WTC11 (cell line): Measurements from ENCODE around the gene PTK6. TPM values are rescaled to one million over a fixed set of nuclear protein-coding genes. Genes with fewer than 3 reads are reported as not detected.

Source experiments
- ATAC-seq: fragments of 200-7000 bp; cut with Tn5 transposase; 2 replicates; pipeline ENCODE4 v1.10.0; 2021; ENCODE audit warnings: mild to moderate bottlenecking, moderate library complexity
- CTCF ChIA-PET: fragments of 300-600 bp; sonication (Branson Sonifier 250); formaldehyde crosslinking; loops from one replicate; lab custom pipeline; 2021; ENCODE audit warnings: antibody characterized with exemption; lab: Charles Lee
- POLR2A ChIA-PET: fragments of 350-600 bp; sonication (Branson Sonifier 250); formaldehyde crosslinking; loops from one replicate; lab custom pipeline; 2021; ENCODE audit warnings: antibody characterized with exemption; lab: Charles Lee
- DNase-seq: peaks from one replicate; pipeline ENCODE4 v3.0.0; 2021; ENCODE audit warnings: low spot score
- H3K27ac Mint-ChIP-seq: 2 replicates; pipeline ENCODE4 v1.8.0; 2021; ENCODE audit warnings: mixed read lengths
- H3K27me3 Mint-ChIP-seq: 2 replicates; pipeline ENCODE4 v1.8.0; 2021; ENCODE audit warnings: low read depth, mild to moderate bottlenecking, moderate library complexity, mixed read lengths
- H3K36me3 Mint-ChIP-seq: 2 replicates; pipeline ENCODE4 v1.8.0; 2021; ENCODE audit warnings: mixed read lengths
- H3K4me1 Mint-ChIP-seq: 2 replicates; pipeline ENCODE4 v1.8.0; 2022; ENCODE audit warnings: mixed read lengths
- H3K4me3 Mint-ChIP-seq: 2 replicates; pipeline ENCODE4 v1.8.0; 2021; ENCODE audit warnings: mild to moderate bottlenecking, moderate library complexity, mixed read lengths
- H3K9me3 Mint-ChIP-seq: 2 replicates; pipeline ENCODE4 v1.8.0; 2021; ENCODE audit warnings: mixed read lengths
- CREM ChIP-seq: sonication (generic); formaldehyde crosslinking; IDR thresholded peaks from 2 replicates; pipeline ENCODE4 v1.8.1; 2022; ENCODE audit warnings: mild to moderate bottlenecking, missing genetic modification reagents, moderate library complexity
- ELF4 ChIP-seq: sonication (generic); formaldehyde crosslinking; IDR thresholded peaks from 2 replicates; pipeline ENCODE4 v1.8.1; 2022; ENCODE audit warnings: low read depth, mild to moderate bottlenecking, moderate library complexity, missing genetic modification reagents
- JUN ChIP-seq: sonication (generic); formaldehyde crosslinking; IDR thresholded peaks from 2 replicates; pipeline ENCODE4 v1.8.0; 2023; ENCODE audit warnings: mild to moderate bottlenecking, missing genetic modification reagents
- MXD4 ChIP-seq: fragments of 250-450 bp; sonication (Bioruptor Pico); IDR thresholded peaks from 2 replicates; pipeline ENCODE4 v1.8.0; 2021; ENCODE audit warnings: mild to moderate bottlenecking, moderate library complexity, borderline replicate concordance
- MYBL2 ChIP-seq: sonication (generic); formaldehyde crosslinking; IDR thresholded peaks from 2 replicates; pipeline ENCODE4 v1.8.1; 2023; ENCODE audit warnings: mild to moderate bottlenecking, moderate library complexity, missing genetic modification reagents
- NR2C2 ChIP-seq: sonication (generic); formaldehyde crosslinking; IDR thresholded peaks from 2 replicates; pipeline ENCODE4 v1.8.0; 2022; ENCODE audit warnings: mild to moderate bottlenecking, missing genetic modification reagents
- NR3C1 ChIP-seq: sonication (generic); formaldehyde crosslinking; conservative IDR thresholded peaks from 2 replicates; pipeline ENCODE4 v1.8.1; 2023; ENCODE audit warnings: low read depth, mild to moderate bottlenecking, missing genetic modification reagents
- PRRX2 ChIP-seq: fragments of 250-450 bp; sonication (Bioruptor Pico); IDR thresholded peaks from 2 replicates; pipeline ENCODE4 v1.8.0; 2021; ENCODE audit warnings: mild to moderate bottlenecking
- RELA ChIP-seq: sonication (generic); formaldehyde crosslinking; IDR thresholded peaks from 2 replicates; pipeline ENCODE4 v1.8.1; 2022; ENCODE audit warnings: missing genetic modification reagents, mild to moderate bottlenecking, borderline replicate concordance
- SP1 ChIP-seq: sonication (generic); formaldehyde crosslinking; conservative IDR thresholded peaks from 2 replicates; pipeline ENCODE4 v1.8.1; 2022; ENCODE audit warnings: missing genetic modification reagents
- ZNF219 ChIP-seq: sonication (generic); formaldehyde crosslinking; IDR thresholded peaks from 2 replicates; pipeline ENCODE4 v1.8.0; 2023; ENCODE audit warnings: missing genetic modification reagents, mild to moderate bottlenecking, borderline replicate concordance
- ZNF317 ChIP-seq: sonication (generic); formaldehyde crosslinking; IDR thresholded peaks from 2 replicates; pipeline ENCODE4 v1.8.1; 2023; ENCODE audit warnings: low read depth, mild to moderate bottlenecking, moderate library complexity, missing genetic modification reagents, borderline replicate concordance
- ZNF396 ChIP-seq: fragments of 250-450 bp; sonication (Bioruptor Pico); IDR thresholded peaks from 2 replicates; pipeline ENCODE4 v1.8.0; 2021; ENCODE audit warnings: mild to moderate bottlenecking, moderate library complexity, borderline replicate concordance
- ZNF416 ChIP-seq: fragments of 250-450 bp; sonication (Bioruptor Pico); IDR thresholded peaks from 2 replicates; pipeline ENCODE4 v1.9.0; 2021; ENCODE audit warnings: mild to moderate bottlenecking, inconsistent platforms
- ZNF423 ChIP-seq: fragments of 250-450 bp; sonication (Bioruptor Pico); IDR thresholded peaks from 2 replicates; pipeline ENCODE4 v2.1.2; 2022; ENCODE audit warnings: mild to moderate bottlenecking, moderate library complexity
- total RNA-seq: library from RNA; stranded (reverse); gene quantifications from 3 replicates; pipeline ENCODE4 v1.2.3, GENCODE V29; 2021
- TF ChIP-seq, protein P1 (sequence below): sonication (generic); formaldehyde crosslinking; IDR thresholded peaks from 2 replicates; pipeline ENCODE4 v1.8.1; 2022; ENCODE audit warnings: low read depth, missing genetic modification reagents, borderline replicate concordance
- TF ChIP-seq, protein P2 (sequence below): sonication (generic); formaldehyde crosslinking; IDR thresholded peaks from 2 replicates; pipeline ENCODE4 v1.8.1; 2023; ENCODE audit warnings: mild to moderate bottlenecking, missing genetic modification reagents
- TF ChIP-seq, protein P3 (sequence below): sonication (generic); formaldehyde crosslinking; IDR thresholded peaks from 2 replicates; pipeline ENCODE4 v1.8.1; 2022; ENCODE audit warnings: mild to moderate bottlenecking, moderate library complexity, missing genetic modification reagents
- TF ChIP-seq, protein P4 (sequence below): fragments of 250-450 bp; sonication (Bioruptor Pico); IDR thresholded peaks from 2 replicates; pipeline ENCODE4 v1.8.0; 2021; ENCODE audit warnings: mild to moderate bottlenecking
- TF ChIP-seq, protein P5 (sequence below): fragments of 200-600 bp; IDR thresholded peaks from 2 replicates; pipeline ENCODE4 v1.8.0; 2022; ENCODE audit warnings: antibody characterized with exemption
- TF ChIP-seq, protein P6 (sequence below): sonication (generic); formaldehyde crosslinking; IDR thresholded peaks from 2 replicates; pipeline ENCODE4 v1.8.1; 2023; ENCODE audit warnings: mild to moderate bottlenecking, missing genetic modification reagents, moderate library complexity
- TF ChIP-seq, protein P7 (sequence below): sonication (generic); formaldehyde crosslinking; IDR thresholded peaks from 2 replicates; pipeline ENCODE4 v1.8.1; 2022; ENCODE audit warnings: missing genetic modification reagents, borderline replicate concordance

Gene PTK6
- total RNA-seq, 1 experiment from 2014 or later, result 0.22 TPM

DNA sequence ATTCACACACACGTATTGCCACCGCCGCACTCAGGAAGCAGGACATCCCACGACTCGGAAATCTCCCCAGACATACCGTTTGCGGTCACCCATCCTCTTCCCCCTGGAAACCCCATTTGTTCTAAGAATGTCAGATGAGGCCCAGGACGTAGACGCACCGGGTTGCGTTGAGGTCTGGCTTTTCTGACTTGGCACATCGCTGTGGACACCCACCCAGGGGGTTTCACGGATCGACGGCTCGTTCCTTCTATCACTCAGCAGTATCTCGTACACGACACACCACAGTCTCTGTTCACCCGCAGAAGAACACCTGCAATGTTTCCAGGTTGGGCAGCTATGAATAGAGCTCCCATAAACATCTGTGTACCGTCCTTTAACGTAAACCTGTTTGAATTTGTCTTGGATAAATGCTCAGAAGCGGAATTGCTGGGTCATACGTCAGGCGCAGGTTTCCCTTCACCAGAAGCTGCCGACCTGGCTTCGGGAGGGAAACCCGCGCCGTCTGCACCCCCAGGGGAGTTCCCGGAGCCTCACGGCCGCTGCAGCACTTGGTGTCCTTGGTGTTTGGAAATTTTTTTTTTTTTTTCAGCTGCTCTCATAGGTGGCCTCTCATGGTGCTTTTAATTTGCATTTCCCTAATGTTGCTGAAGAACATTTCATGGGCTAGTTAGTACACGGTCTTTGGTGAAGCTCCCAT is 29.0 kb downstream of the PTK6 start:
- no peaks in the 10 kb centered on the region for H3K4me1 Mint-ChIP-seq
- H3K27ac Mint-ChIP-seq, result no peak overlapping the region
- DNase-seq, result no peak
- ATAC-seq, result no peak
- ChIA-PET CTCF (interaction anchor here (0.6 to 2.2 kb wide), 3 partner anchors 11 to 675 kb away, joined by 3 to 6 read pairs (median 3); no protein-coding TSS in a partner anchor), POLR2A (interaction anchor here (0.6 to 0.7 kb wide), 2 partner anchors 28 to 231 kb away, joined by 3 to 5 read pairs; no protein-coding TSS in a partner anchor)
- no peak for TF ChIP-seq MXD4 (CRISPR knock-in tag)
- no peak for TF ChIP-seq NR2C2 (CRISPR knock-in tag)
- TF ChIP-seq, protein P1, sequence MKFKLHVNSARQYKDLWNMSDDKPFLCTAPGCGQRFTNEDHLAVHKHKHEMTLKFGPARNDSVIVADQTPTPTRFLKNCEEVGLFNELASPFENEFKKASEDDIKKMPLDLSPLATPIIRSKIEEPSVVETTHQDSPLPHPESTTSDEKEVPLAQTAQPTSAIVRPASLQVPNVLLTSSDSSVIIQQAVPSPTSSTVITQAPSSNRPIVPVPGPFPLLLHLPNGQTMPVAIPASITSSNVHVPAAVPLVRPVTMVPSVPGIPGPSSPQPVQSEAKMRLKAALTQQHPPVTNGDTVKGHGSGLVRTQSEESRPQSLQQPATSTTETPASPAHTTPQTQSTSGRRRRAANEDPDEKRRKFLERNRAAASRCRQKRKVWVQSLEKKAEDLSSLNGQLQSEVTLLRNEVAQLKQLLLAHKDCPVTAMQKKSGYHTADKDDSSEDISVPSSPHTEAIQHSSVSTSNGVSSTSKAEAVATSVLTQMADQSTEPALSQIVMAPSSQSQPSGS (CRISPR knock-in tag), result no peak
- TF ChIP-seq CREM, result no peak
- TF ChIP-seq, protein P2, sequence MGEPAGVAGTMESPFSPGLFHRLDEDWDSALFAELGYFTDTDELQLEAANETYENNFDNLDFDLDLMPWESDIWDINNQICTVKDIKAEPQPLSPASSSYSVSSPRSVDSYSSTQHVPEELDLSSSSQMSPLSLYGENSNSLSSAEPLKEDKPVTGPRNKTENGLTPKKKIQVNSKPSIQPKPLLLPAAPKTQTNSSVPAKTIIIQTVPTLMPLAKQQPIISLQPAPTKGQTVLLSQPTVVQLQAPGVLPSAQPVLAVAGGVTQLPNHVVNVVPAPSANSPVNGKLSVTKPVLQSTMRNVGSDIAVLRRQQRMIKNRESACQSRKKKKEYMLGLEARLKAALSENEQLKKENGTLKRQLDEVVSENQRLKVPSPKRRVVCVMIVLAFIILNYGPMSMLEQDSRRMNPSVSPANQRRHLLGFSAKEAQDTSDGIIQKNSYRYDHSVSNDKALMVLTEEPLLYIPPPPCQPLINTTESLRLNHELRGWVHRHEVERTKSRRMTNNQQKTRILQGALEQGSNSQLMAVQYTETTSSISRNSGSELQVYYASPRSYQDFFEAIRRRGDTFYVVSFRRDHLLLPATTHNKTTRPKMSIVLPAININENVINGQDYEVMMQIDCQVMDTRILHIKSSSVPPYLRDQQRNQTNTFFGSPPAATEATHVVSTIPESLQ, result no peak
- TF ChIP-seq ZNF423 (CRISPR knock-in tag), result no peak
- no peak for TF ChIP-seq MYBL2 (CRISPR knock-in tag)
- TF ChIP-seq SP1 (CRISPR knock-in tag), result no peak
- TF ChIP-seq, protein P3, sequence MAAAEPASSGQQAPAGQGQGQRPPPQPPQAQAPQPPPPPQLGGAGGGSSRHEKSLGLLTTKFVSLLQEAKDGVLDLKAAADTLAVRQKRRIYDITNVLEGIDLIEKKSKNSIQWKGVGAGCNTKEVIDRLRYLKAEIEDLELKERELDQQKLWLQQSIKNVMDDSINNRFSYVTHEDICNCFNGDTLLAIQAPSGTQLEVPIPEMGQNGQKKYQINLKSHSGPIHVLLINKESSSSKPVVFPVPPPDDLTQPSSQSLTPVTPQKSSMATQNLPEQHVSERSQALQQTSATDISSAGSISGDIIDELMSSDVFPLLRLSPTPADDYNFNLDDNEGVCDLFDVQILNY (CRISPR knock-in tag), result no peak
- no peak for TF ChIP-seq ZNF396
- no peak for TF ChIP-seq ZNF219
- TF ChIP-seq, protein P4, sequence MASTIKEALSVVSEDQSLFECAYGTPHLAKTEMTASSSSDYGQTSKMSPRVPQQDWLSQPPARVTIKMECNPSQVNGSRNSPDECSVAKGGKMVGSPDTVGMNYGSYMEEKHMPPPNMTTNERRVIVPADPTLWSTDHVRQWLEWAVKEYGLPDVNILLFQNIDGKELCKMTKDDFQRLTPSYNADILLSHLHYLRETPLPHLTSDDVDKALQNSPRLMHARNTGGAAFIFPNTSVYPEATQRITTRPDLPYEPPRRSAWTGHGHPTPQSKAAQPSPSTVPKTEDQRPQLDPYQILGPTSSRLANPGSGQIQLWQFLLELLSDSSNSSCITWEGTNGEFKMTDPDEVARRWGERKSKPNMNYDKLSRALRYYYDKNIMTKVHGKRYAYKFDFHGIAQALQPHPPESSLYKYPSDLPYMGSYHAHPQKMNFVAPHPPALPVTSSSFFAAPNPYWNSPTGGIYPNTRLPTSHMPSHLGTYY (CRISPR knock-in tag), result no peak
- TF ChIP-seq, protein P5, sequence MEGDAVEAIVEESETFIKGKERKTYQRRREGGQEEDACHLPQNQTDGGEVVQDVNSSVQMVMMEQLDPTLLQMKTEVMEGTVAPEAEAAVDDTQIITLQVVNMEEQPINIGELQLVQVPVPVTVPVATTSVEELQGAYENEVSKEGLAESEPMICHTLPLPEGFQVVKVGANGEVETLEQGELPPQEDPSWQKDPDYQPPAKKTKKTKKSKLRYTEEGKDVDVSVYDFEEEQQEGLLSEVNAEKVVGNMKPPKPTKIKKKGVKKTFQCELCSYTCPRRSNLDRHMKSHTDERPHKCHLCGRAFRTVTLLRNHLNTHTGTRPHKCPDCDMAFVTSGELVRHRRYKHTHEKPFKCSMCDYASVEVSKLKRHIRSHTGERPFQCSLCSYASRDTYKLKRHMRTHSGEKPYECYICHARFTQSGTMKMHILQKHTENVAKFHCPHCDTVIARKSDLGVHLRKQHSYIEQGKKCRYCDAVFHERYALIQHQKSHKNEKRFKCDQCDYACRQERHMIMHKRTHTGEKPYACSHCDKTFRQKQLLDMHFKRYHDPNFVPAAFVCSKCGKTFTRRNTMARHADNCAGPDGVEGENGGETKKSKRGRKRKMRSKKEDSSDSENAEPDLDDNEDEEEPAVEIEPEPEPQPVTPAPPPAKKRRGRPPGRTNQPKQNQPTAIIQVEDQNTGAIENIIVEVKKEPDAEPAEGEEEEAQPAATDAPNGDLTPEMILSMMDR, result no peak
- no peak for TF ChIP-seq ZNF317 (CRISPR knock-in tag)
- TF ChIP-seq, protein P6, sequence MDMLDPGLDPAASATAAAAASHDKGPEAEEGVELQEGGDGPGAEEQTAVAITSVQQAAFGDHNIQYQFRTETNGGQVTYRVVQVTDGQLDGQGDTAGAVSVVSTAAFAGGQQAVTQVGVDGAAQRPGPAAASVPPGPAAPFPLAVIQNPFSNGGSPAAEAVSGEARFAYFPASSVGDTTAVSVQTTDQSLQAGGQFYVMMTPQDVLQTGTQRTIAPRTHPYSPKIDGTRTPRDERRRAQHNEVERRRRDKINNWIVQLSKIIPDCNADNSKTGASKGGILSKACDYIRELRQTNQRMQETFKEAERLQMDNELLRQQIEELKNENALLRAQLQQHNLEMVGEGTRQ (CRISPR knock-in tag), result no peak
- no peak overlapping the region for H3K4me3 Mint-ChIP-seq
- H3K27me3 Mint-ChIP-seq, result peaks cover 27% of the 10 kb centered on the region
- H3K36me3 Mint-ChIP-seq, result 0 out of 2 replicates have a peak, but pooled peaks cover 2% of the 10 kb centered on the region
- H3K9me3 Mint-ChIP-seq, result peaks cover 10% of the 10 kb centered on the region

DNA sequence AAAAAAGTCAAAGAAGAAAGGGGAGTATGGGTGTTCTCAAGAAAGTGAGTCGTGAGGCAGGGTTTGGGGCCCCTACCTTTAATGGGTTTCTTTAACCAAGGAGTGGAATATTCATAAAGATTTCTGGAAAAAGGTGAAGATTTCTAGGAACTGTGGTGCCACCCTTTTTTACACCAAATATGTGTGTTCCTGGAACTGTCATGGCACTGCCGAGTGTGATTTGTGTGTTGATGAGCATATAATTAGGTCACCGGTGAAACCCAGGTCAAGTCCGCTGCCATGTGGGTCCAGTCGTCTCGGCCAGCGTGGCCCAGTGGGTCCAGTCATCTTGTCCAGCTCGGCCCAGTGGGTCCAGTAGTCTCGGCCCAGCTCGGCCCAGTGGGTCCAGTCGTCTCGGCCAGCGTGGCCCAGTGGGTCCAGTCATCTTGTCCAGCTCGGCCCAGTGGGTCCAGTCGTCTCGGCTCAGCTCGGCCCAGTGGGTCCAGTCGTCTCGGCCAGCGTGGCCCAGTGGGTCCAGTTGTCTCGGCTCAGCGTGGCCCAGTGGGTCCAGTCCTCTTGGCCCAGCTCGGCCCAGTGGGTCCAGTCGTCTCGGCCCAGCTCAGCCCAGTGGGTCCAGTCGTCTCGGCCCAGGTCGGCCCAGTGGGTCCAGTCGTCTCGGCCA is 30.0 kb downstream of the PTK6 start:
- ATAC-seq (no peak), DNase-seq (no peak)
- no peak overlapping the region for H3K27ac Mint-ChIP-seq
- peaks cover 22% of the 10 kb centered on the region for H3K27me3 Mint-ChIP-seq
- no peak overlapping the region for H3K4me3 Mint-ChIP-seq
- 0 out of 2 replicates have a peak, but pooled peaks cover 2% of the 10 kb centered on the region for H3K36me3 Mint-ChIP-seq
- CTCF ChIA-PET, result interaction anchor here (1.2 to 2.2 kb wide), 2 partner anchors 11 to 30 kb away, joined by 3 to 6 read pairs; partner anchors contain the start of gene PTK6
- H3K9me3 Mint-ChIP-seq, result peaks cover 10% of the 10 kb centered on the region
- POLR2A ChIA-PET, result no interaction called here
- H3K4me1 Mint-ChIP-seq, result no peaks in the 10 kb centered on the region
- TF ChIP-seq RELA (no peak), NR3C1 (no peak), ZNF423 (CRISPR knock-in tag) (no peak), MYBL2 (CRISPR knock-in tag) (no peak), ZNF416 (no peak), SP1 (CRISPR knock-in tag) (no peak), ELF4 (no peak), PRRX2 (CRISPR knock-in tag) (no peak), JUN (no peak)
- TF ChIP-seq, protein P3 (CRISPR knock-in tag), result no peak
- TF ChIP-seq, protein P7, sequence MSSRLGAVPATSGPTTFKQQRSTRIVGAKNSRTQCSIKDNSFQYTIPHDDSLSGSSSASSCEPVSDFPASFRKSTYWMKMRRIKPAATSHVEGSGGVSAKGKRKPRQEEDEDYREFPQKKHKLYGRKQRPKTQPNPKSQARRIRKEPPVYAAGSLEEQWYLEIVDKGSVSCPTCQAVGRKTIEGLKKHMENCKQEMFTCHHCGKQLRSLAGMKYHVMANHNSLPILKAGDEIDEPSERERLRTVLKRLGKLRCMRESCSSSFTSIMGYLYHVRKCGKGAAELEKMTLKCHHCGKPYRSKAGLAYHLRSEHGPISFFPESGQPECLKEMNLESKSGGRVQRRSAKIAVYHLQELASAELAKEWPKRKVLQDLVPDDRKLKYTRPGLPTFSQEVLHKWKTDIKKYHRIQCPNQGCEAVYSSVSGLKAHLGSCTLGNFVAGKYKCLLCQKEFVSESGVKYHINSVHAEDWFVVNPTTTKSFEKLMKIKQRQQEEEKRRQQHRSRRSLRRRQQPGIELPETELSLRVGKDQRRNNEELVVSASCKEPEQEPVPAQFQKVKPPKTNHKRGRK (CRISPR knock-in tag), result no peak
